ENCODE measurements around the gene SELL.
"Not testable (repeated sequence)": the region's sequence is repeated elsewhere in the genome, so short reads cannot be mapped to it uniquely, and the experiment has no call there.

Gene SELL

GRCh38 chr1:169711469-169712308, at the start of gene SELL:
SELL (minus strand) TSS chr1:169711620; CDS start chr1:169711498, 122 bp downstream.
- peak; percentile 50 to 81 (median 62) for DNase-seq

DNA sequence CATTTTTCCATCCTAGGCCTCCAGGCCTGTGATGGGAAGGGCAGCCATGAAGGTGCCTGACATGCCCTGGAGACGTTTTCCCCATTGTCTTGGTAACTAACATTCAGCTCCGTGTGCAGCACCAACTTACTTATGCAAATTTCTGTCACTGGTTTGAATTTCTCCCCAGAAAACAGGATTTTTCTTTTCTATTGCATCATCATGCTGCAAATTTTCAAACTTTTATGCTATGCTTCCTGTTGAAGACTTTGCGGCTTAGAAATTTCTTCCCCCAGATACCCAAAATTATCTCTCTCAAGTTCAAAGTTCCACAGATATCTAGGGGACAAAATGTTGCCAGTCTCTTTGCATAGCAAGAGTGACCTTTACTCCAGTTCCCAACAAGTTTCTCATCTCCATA, 47.6 kb upstream of the SELL start:
- no peak for DNase-seq

DNA sequence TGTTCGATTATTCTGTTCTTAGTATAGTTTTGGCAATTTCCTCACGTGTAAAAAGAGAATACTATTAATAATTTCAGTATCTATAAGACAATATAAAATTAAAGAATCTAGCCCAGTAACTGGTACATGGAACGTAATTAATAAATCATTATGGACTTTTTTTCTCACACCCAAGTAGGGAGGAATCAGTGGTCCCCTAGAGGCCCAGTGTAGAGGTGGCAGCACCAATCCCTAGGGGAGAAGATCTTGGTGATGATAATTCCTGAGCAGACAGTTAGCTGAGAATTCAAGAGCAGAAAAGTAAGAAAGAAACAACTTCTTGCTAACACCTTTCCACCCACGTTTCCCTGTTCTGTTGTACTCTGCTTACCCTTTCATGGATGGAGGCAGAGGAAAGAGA, 42.1 kb upstream of the SELL start:
- DNase-seq = no peak

DNA sequence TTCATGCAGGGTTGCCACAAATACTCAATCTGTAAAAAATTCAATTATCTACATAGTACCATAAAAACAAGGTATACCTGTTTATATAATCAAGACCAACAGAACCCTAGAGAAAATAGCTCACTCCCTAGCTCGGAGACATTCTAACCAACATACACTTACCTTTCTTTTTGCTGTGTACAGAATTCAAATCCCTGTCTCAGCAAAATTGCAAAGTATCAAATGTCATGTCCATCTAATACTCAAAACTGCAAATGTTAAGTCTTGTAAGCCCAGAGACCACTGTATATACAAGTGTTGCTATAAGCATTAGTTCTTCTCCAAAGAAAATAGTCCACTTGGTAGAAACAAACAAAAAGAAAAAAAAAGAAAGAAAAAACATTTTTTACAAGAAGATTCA, 38.6 kb upstream of the SELL start:
- DNase-seq = no peak

- no peak for DNase-seq
These were observed 35.1 kb upstream of the SELL start for GRCh38 chr1:169746550-169746949.

DNA sequence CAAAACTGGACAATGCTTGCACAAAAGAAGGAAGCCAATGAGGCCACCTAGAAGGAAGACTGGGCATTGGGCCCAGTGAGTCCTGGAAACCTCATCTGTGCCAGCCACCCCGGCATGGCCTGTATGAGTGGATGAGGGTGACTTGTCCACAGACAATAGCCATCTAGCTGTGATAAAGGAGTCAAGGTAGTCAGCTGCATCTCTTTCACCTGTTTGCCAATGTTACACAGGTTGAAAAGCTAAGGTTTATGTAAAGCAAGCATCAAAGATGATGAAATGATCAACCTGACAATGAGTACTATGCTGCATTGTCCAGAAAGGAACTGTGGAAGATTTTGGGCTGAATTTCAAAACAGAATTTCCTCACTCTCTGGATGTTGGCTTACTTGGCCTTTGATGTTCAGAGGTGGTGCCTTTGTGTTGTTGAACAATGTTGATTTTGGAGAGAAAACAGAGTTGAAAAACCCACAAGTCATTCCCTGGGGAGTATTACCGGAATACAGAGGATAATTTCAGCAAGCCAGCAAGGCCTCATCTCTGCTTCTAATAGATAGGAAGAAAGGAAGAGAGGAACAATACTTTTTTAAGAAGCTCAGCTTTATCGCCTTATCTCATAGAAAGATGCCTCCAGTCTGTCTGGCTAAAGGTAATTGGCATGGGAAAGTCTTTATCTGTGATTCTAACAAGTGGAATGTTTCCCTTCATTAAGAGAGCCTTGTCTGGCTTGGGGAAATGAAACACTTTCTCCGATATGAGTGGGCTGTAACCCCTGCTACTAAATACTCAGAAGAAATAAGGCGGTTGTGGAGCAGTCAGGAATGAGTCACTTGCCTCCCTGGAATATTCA, 33.8 kb upstream of the SELL start:
- DNase-seq = no peak

DNA sequence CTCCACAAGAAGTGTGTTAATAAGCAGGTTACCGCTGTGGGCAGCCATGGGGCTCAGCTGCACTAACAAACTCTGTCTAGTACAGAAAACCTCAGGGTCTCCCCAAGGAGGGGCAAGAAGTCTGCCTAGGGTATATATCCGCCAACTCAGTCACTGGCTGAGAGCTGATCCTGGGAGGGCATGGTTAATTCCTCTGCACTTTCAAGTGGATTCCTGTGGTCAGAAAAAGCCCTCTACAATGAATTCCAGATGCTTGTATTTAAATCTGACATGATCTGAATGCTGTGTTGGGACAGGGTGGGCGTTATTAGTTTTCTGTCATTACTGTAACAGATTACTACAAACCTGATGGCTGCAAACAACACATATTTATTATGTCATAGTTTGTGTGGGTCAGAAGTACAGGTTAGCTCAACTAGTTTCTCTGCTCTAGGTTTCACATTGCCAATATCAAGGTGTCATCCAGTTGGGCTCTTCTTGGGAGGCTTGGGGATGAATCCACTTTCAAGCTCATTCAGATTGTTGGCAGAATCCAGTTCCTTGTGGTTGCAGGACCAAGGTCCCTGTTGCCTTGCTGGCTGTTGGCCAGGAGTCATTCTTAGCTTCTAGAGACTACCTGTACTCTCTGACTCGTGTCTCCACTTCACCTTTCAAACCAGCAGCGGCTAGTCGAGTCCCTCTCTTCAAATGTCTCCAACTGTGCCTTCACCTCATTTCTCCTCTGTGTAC, 30.4 kb upstream of the SELL start:
- DNase-seq = no peak

GRCh38 chr1:169739980-169740379, 28.6 kb upstream of the SELL start:
- no peak for DNase-seq

- DNase-seq = no peak
These were observed 22.5 kb upstream of the SELL start, which contains the start of gene SELE for GRCh38 chr1:169733924-169734323. SELE (minus strand) TSS chr1:169734079; CDS start chr1:169733612, 467 bp downstream.

- DNase-seq = no peak
These were observed 20.0 kb upstream of the SELL start for GRCh38 chr1:169731446-169731845.

- no peak for DNase-seq
These were observed 18.6 kb upstream of the SELL start for GRCh38 chr1:169729991-169730390.

GRCh38 chr1:169727307-169727706, 15.9 kb upstream of the SELL start:
- DNase-seq = no peak

GRCh38 chr1:169726851-169727250, 15.4 kb upstream of the SELL start:
- DNase-seq = no peak

DNA sequence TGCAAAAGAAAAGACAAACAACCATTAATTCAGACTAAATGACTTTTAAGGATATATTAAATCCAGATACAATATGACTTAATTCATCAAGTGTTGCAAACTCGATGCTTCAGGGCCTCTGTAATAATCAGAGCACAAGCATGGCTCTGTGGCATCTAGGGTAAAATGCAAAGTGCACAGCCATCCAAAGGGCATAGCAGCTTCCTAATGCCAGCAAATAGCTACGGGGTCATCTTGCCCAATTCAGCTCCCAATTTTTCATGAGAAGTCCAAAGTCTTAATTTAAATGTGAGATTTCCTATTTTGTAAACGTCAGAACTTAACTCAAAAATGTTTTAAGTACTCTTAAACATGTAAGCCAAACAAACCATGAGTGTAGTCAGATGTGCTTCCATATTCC, 14.5 kb upstream of the SELL start:
- no peak for DNase-seq

DNA sequence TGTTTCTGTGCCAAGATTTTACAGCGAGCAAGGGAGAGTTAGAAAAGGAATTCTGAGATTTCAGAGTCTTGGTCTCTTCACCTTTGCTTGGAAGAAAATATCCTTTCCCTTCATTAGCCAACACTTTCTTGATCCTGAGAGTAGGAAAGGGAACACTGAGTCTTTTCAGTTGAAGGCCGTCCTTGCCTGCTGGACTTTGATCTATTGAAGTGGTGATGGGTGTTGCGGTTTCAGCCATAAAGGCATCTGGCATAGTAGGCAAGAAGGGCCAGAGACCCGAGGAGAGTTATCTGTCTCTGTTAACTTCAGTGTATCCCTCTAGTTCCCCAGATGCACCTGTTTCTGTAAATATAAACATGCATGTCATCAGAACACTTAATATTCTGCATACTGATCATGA, 12.7 kb upstream of the SELL start:
- no peak for DNase-seq

- DNase-seq = no peak
These were observed 12.3 kb upstream of the SELL start for GRCh38 chr1:169723763-169724162.

DNA sequence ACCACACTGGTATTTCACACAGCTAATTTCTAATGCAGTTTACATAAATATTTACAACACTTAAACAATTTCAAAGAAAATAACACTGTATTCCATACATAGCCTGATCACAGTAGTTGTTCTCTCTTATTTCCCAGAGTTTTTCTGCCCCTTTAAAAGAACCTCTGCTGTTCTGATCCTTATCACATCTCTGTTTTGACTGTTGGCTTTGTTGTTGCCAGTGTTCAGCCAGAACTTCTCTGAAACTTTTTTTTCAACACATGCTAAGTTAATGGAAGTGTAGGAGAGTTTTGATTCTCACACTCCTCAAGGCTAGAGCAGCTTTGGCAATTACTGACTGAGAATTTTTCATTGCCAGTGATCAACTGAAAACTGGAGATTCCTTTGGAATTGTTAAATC, 11.4 kb upstream of the SELL start:
- DNase-seq = no peak

DNA sequence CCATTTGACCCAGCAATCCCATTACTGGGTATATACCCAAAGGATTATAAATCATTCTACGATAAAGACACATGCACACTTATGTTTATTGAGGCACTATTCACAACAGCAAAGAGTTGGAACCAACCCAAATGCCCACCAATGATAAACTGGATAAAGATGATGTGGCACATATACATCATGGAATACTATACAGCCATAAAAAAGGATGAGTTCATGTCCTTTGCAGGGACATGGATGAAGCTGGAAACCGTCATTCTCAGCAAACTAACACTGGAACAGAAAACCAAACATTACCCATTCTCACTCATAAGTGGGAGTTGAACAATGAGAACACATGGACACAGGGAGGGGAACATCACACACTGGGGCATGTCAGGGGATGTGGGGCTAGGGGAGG, 3.7 kb upstream of the SELL start:
- not testable (repeated sequence) for DNase-seq

DNA sequence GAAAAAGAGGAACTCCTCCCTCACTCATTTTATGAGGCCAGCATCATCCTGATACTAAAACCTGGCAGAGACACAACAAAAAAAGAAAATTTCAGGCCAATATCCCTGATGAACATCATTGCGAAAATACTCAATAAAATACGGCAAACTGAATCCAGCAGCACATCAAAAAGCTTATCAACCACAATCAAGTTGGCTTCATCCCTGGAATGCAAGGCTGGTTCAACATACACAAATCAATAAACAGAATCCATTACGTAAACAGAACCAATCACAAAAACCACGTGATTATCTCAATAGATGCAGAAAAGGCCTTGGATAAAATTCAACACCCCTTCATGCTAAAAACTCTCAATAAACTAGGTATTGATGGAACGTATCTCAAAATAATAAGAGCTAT, 1.7 kb upstream of the SELL start:
- DNase-seq = not testable (repeated sequence)

- DNase-seq = no peak
These were observed 850 bp upstream of the SELL start for GRCh38 chr1:169712309-169712631.

DNA sequence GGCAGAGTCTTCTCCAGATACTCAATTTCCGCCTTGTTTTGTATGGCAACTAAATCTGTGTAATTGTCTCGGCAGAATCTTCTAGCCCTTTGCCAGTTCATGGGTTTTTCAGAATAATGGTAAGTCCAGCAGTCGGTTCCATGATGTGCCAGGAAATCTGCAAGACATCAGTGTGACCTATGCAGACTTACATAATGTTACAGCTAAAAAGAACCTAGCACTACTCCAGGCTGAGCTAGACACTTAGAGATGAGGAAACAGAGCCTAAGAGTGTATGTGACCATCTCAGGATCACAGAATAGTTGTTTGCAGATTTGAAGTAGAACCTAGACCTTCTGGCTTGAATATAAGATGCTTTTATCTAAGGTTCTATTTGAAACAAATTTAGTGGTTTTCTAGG, 2.8 kb downstream of the SELL start:
- peak in 2 of 6 experiments; percentile 50 for DNase-seq

DNA sequence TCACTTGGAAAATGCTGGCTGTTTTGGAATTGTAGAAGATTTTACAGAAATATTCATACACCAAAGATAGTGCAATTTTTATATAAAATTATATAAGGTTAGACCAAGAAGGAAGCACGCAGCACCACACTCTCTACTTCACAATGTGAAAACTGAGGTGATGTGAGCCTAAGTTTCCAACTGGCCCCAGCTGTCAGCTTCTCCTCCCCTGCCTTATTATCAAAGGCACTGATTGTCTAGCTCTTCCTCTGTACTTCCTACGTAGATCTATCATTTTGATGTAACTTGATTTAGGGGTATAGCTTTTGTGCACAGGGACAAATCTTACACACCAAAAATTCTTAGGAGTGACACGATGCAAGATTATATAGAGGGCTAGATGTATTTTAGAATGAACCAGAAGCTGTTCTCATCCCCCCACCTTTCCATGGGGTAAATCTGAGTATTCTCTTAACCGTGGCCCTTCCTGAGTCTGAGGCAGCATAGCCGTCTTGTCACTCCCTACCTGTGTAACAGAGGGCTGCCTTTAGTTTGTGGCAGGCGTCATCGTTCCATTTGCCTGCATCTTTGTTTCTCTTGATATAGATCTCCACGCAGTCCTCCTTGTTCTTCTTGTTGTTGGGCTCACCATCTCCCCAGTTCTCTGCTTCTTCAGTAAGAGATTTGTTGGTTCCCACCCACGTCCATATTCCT, 3.4 kb downstream of the SELL start:
- DNase-seq = peak in 4 of 6 experiments; percentile 5 to 59 (median 52)

GRCh38 chr1:169704797-169705196, 6.6 kb downstream of the SELL start:
- DNase-seq = no peak
